ENCODE measurements around the gene KLRC3. TPM values are rescaled to one million over a fixed set of nuclear protein-coding genes. Genes with fewer than 3 reads are reported as not detected.
"Not testable (repeated sequence)": the region's sequence is repeated elsewhere in the genome, so short reads cannot be mapped to it uniquely, and the experiment has no call there.

KLRC3 gene
- total RNA-seq, 2 donors from 2014 or later = not detected

DNA sequence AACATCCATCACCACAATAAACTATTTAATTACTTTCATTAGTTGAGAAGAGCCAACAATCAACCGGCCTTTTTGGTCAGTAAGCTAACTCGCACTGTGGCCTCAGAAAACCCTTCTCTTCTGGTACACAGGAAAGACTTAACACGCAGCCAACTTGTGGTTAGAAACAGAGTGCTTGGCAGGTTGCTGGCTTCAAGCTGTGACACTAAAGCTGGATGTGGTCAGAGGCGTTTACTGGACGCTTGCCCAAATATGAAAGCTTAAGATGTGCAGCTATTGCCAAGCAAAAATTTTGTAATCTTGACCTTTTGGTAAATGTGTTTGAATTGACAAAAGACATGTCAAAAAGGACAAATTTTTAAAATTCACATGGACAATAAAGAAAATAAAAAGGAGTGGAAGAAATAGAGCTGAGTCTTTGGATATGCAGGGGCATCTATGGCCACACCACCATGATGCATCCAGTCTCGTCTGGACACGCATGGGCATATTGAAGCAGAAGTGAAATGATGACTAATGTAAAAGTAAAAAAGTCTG lies 27.9 kb downstream of the KLRC3 start:
- Mint-ChIP-seq H3K4me1 (no peaks in the 10 kb centered on the region), H3K4me3 (no peak overlapping the region), H3K27ac (no peak overlapping the region), H3K27me3 (peaks cover 29% of the 10 kb centered on the region), H3K36me3 (ENCODE audit: low read depth) (no peaks in the 10 kb centered on the region), H3K9me3 (no peaks in the 10 kb centered on the region)
- no peak for ATAC-seq (replicated peaks)

DNA sequence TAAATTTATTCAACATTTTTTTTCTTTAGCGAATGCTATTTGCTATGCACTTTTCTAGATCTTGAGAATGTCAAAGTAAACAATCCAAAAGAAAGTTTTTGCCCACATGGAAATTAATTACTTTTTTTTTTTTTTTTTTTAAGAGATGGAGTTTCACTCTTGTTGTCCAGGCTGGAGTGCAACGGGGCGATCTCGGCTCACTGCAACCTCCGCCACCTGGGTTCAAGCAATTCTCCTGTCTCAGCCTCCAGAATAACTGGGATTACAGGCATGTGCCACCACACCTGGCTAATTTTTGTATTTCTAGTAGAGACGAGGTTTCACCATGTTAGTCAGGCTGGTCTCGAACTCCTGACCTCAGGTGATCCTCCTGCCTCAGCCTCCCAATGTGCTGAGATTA lies 29.4 kb downstream of the KLRC3 start:
- H3K4me3 Mint-ChIP-seq; H3K9me3 Mint-ChIP-seq; H3K36me3 Mint-ChIP-seq (ENCODE audit: low read depth); H3K27ac Mint-ChIP-seq; H3K4me1 Mint-ChIP-seq; ATAC-seq (replicated peaks): not testable (repeated sequence)
- H3K27me3 Mint-ChIP-seq = peaks cover 29% of the 10 kb centered on the region

DNA sequence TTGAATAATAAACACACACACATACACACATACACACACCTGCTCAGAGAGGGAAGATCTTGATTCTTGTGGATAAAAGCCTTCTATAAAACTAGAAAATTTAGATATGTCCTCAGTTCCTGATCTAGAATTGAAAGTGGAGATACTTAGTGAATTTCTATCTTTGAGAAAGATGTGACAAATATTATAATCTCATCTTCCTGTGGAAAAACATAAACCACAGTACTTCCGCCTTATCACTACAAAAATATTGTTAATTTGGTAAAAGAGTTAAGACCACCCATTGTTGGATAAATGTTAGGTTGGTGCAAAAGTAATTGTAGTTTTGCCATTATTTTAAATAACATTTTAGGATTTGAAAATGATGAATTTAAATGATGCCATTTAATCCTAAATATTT lies 30.5 kb downstream of the KLRC3 start, which contains the start of gene KLRK1:
TSS of gene KLRK1 (minus strand) at position 138 of the 400 bp plus-strand sequence. CDS start 1,231 bp downstream, outside the sequence.
- Mint-ChIP-seq H3K27me3 (peaks cover 27% of the 10 kb centered on the region), H3K9me3 (no peaks in the 10 kb centered on the region), H3K4me1 (no peaks in the 10 kb centered on the region), H3K36me3 (ENCODE audit: low read depth) (no peaks in the 10 kb centered on the region), H3K4me3 (no peak within 1 kb of the TSS), H3K27ac (no peak within 1 kb of the TSS)
- ATAC-seq (replicated peaks) = no peak

DNA sequence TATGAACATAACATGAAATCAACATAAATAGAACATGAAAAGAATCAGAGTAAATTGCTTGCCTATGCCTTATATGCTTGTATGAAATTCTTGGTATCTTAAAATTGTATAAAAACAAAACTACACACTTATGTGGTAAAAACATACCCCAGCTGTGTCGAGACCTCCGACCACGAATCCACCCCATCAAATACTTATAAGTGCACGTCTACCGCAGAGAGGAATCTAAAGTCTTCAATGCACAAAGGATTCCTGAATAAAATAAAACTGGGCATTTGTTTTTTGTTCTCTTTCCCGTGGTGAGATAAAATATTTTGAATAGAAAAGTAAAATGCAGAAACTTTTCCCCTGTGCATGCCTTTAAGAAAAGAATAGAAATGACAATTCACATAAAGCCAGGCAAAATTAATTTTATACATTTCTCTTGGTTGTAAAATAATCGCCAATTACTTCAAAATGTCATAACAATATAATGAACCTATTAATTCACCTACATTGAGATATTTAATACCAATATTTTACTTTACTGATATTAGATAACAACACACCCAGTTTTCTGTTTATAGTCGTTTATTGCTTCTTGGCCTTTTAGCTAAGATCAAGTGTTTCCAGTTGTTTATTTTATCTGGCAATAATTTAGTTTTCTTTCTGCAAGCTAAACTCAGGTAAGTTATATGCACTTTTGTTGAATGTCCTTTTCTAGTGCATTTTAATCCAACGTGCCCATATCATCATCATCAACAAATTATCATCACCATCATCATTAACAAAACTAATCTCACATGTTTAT lies 31.6 kb downstream of the KLRC3 start:
- H3K9me3 Mint-ChIP-seq = no peaks in the 10 kb centered on the region
- no peak overlapping the region for H3K27ac Mint-ChIP-seq
- no peaks in the 10 kb centered on the region for H3K4me1 Mint-ChIP-seq
- peaks cover 32% of the 10 kb centered on the region for H3K27me3 Mint-ChIP-seq
- no peak for ATAC-seq (replicated peaks)
- H3K4me3 Mint-ChIP-seq = no peak overlapping the region
- H3K36me3 Mint-ChIP-seq (ENCODE audit: low read depth) = no peaks in the 10 kb centered on the region

DNA sequence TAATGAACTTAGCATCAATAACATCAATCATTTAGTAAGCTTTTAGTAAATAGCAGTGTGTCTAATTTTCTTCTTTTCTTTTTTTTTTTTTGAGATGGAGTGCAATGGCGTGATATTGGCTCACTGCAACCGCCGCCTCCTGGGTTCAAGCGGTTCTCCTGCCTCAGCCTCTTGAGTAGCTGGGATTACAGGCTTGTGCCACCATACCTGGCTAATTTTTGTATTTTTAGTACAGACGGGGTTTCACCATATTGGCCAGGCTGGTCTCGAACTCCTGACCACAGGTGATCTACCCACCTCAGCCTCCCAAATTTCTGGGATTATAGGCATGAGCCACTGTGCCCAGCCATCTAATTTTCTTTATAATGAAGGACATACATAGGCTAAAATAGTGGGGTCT lies 32.9 kb downstream of the KLRC3 start:
- not testable (repeated sequence) for H3K36me3 Mint-ChIP-seq (ENCODE audit: low read depth); H3K4me3 Mint-ChIP-seq; ATAC-seq (replicated peaks); H3K27ac Mint-ChIP-seq; H3K9me3 Mint-ChIP-seq; H3K4me1 Mint-ChIP-seq
- peaks cover 38% of the 10 kb centered on the region for H3K27me3 Mint-ChIP-seq

DNA sequence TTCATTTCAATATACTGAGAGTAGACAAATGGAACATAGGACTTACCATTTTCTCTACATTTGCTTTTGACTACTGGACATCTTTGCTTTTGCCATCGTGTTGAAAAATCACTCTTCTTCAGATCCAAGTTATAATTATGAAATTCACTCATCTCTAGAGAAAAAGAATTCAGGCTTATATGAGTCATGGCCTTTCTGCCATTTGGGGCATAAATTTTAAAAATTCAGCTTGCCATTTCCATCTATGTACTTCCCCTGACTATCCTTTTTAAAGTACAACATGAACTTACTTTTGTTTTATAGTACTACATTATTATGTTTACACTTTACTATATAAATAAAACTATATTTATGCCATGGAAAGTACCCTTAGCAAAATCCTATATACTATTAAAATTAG lies 33.5 kb downstream of the KLRC3 start:
- H3K27me3 Mint-ChIP-seq = peaks cover 40% of the 10 kb centered on the region
- no peaks in the 10 kb centered on the region for H3K36me3 Mint-ChIP-seq (ENCODE audit: low read depth)
- no peak overlapping the region for H3K27ac Mint-ChIP-seq
- H3K9me3 Mint-ChIP-seq = no peaks in the 10 kb centered on the region
- no peak overlapping the region for H3K4me3 Mint-ChIP-seq
- no peak for ATAC-seq (replicated peaks)
- no peaks in the 10 kb centered on the region for H3K4me1 Mint-ChIP-seq

DNA sequence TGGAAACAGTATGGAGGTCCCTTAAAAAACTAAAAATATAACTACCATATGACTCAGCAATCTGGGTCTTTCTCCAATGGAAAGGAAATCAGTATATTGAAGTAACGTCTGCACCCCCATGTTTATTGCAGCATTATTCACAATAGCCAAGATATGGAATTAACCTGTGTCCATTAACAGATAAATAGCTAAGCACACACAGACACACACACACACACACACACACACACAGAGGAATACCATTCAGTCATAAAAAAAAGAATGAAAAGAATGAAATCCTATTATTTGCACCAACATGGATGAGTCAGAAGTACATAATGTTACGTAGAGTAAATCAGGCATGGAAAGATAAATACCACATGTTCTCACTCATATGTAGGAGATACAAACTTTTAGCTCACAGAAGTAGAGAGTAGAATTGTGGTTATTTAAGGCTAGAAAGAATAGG lies 35.2 kb downstream of the KLRC3 start:
- no peak for ATAC-seq (replicated peaks)
- Mint-ChIP-seq H3K36me3 (ENCODE audit: low read depth) (no peaks in the 10 kb centered on the region), H3K27ac (no peak overlapping the region), H3K9me3 (no peaks in the 10 kb centered on the region), H3K27me3 (peaks cover 44% of the 10 kb centered on the region), H3K4me1 (no peaks in the 10 kb centered on the region), H3K4me3 (no peak overlapping the region)

DNA sequence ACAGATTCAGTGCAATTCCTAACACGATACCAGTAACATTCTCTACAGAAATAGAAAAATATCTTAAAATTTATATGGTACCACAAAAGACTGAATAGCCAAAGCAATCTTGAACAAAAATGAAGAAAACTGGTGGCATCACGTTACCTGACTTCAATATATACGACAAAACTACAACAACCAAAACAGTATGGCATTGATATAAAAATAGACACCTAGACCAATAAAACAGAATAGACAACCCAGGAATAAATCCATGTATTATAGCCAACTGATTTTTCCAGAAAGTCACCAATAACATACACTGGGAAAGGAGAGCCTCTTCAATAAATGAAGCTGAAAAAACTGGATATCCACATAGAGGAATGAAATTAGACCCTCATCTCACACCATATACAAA lies 36.2 kb downstream of the KLRC3 start:
- H3K9me3 Mint-ChIP-seq = no peaks in the 10 kb centered on the region
- H3K4me1 Mint-ChIP-seq = no peaks in the 10 kb centered on the region
- no peak overlapping the region for H3K27ac Mint-ChIP-seq
- no peak overlapping the region for H3K4me3 Mint-ChIP-seq
- H3K36me3 Mint-ChIP-seq (ENCODE audit: low read depth) = no peaks in the 10 kb centered on the region
- ATAC-seq (replicated peaks) = no peak
- peaks cover 37% of the 10 kb centered on the region for H3K27me3 Mint-ChIP-seq

DNA sequence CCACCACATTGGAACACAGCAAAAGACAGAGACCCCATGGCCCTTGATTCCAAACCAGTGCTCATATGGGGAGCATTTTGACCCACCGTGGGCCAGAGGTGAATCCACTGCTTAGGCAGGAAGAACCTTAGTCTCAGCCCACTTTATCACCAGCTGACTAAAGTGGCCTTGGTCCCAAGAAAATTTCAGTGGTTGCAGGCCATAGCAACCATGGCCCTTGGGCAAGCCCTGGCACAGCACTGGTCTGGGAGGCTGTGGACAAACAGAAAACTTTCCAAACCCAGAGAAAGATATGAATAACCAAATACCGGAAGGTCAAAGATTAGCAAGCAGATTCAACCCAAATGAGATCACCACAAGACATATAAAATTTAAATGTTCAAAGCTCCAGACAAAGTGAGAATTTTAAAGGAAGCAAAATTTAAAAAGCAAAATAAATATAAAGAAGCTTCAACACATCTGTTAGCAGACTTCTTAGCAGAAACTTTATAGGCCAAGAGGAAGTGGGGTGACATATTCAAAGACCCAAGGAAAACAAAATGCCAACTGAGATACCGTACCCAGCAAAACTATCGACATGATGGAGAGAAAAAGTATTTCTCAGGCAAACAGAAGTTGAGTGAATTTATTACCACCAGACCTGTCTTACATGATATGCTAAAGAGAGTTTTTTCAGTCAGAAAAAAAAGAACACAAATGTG lies 38.3 kb downstream of the KLRC3 start:
- H3K27me3 Mint-ChIP-seq = peaks cover 33% of the 10 kb centered on the region
- no peak overlapping the region for H3K27ac Mint-ChIP-seq
- no peak for ATAC-seq (replicated peaks)
- no peak overlapping the region for H3K4me3 Mint-ChIP-seq
- no peaks in the 10 kb centered on the region for H3K9me3 Mint-ChIP-seq
- no peaks in the 10 kb centered on the region for H3K36me3 Mint-ChIP-seq (ENCODE audit: low read depth)
- H3K4me1 Mint-ChIP-seq = no peaks in the 10 kb centered on the region

DNA sequence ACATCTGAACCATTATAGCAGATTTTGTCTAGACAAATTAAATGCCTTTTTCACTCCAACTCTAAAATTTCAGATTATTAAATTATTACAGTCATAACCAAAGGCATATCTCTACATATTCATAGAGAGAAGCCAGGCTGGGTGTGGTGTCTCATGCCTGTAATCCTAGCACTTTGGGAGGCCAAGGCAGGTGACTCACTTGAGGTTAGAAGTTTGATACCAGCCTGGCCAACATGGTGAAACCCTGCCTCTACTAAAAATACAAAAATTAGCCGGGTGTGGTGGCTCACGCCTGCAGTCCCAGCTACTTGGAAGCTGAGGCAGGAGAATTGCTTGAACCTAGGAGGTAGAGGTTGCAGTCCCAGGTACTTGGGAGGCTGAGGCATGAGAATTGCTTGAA lies 41.7 kb downstream of the KLRC3 start:
- ATAC-seq (replicated peaks); H3K9me3 Mint-ChIP-seq; H3K4me3 Mint-ChIP-seq; H3K4me1 Mint-ChIP-seq; H3K27ac Mint-ChIP-seq; H3K36me3 Mint-ChIP-seq (ENCODE audit: low read depth): not testable (repeated sequence)
- H3K27me3 Mint-ChIP-seq = peaks cover 28% of the 10 kb centered on the region

DNA sequence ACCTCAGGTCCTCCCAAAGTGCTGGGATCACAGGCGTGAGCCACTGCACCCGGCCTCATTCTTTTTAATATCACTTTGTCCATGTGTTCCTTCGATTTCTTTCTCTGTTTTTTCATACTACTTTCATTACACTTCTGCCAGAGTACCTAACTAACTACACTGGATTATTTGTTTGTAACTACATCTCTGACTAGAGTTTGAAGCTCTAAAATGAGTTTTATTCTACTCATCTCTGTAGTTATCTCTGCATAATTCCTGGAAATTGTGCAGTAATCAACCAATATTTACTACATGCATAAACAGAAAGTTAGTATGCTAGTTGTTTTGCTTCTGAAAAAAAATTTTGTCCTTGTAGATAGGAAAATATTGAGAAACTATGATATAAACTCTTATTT lies 45.8 kb downstream of the KLRC3 start:
- peaks cover 4% of the 10 kb centered on the region for H3K4me1 Mint-ChIP-seq
- ATAC-seq (replicated peaks) = no peak
- no peaks in the 10 kb centered on the region for H3K36me3 Mint-ChIP-seq (ENCODE audit: low read depth)
- no peak overlapping the region for H3K27ac Mint-ChIP-seq
- no peak overlapping the region for H3K4me3 Mint-ChIP-seq
- H3K9me3 Mint-ChIP-seq = no peaks in the 10 kb centered on the region
- peaks cover 7% of the 10 kb centered on the region for H3K27me3 Mint-ChIP-seq

DNA sequence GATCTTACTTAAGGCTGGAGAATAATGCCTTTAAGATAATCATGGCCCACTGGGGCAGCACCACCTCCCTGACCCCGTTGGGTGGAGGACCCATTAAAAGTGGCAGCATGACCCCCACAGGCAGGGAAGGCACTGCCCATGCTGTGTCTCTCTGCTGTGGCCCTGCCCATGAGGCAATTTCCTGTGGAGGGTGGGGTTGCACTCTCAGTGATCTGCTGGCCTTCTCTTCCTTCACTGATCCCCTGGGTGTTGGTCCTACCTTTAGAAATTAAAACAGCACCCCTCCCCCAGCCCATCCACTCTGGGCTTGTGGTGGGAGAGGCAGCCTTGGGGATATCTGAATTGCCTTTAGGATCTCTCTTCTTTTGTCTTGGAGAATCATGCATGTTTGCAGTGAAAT lies 47.8 kb downstream of the KLRC3 start:
- ATAC-seq (replicated peaks) = no peak
- Mint-ChIP-seq H3K4me3 (no peak overlapping the region), H3K4me1 (peaks cover 4% of the 10 kb centered on the region), H3K27me3 (peaks cover 7% of the 10 kb centered on the region), H3K36me3 (ENCODE audit: low read depth) (no peaks in the 10 kb centered on the region), H3K9me3 (no peaks in the 10 kb centered on the region), H3K27ac (no peak overlapping the region)

DNA sequence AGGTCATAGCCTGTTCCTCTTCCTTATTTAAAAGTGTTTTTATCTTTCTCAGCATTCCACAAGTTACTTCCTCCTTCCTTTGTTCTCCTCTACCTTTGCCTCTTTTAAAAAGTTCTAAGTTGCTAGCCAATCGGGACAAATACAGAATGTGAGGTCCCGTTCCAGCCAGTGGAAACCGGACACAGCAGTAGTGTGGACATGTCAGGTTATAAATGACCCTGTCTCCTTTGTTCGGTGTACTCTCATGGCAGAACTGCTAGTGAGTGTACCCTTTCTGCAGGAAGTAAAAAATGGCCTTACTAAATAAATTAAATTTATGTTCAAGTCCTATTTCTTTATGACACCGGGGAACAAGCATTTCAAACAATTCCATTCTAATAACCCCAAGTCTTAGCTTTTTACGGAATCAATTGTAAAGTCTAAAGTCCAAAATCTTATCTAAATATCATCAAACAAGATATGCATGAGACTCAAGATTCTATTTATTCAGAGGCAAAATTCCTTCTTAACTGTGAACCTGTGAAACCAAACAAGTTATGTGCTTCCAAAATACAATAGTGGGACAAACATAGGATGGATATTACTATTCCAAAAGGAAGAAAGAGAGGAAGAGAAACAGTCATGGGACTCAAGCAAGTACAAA lies 48.4 kb downstream of the KLRC3 start:
- H3K27ac Mint-ChIP-seq; H3K4me1 Mint-ChIP-seq; H3K4me3 Mint-ChIP-seq; H3K9me3 Mint-ChIP-seq; H3K36me3 Mint-ChIP-seq (ENCODE audit: low read depth); H3K27me3 Mint-ChIP-seq; ATAC-seq (replicated peaks): not testable (repeated sequence)

DNA sequence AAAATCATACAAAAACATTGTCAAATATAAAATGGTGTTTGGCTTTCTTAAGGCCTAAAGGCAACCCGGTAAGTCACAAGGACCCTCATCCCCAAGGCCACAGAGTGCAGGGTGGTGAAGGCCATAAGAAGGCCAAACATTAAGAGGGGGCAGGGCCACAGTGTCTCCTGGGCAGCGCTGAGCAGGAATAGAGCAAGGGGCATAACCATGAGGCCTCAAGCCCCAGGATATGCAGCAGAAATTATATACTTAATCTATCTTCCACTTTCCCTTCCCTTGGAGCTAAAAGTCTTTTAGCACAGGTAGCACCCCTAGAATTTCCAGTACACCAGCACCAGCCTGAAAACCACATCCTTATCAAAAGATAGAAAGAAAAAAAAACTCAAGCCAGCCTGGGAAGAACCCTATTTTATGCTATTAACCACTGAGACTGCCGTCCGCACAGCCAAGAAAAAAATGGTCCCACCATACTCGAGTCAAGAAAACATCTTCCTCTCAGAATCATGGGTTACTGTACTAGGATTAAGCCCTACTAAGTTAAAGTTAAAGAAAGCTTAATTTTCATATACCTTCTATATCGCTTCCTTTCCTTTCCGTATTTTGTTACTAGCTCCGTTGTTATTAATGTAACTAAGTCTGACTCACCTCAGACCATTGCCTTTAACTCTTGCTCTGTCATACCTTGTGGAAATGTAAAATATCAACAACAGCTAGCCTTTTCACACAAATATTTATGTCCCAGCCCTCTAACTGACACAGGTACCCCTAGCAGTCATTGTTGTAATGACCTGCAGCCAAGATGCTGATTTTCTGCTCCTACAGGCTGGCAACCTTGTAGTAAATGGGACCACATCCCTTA lies 50.6 kb downstream of the KLRC3 start:
- Mint-ChIP-seq H3K9me3 (no peaks in the 10 kb centered on the region), H3K4me3 (no peak overlapping the region), H3K27ac (no peak overlapping the region), H3K4me1 (peaks cover 4% of the 10 kb centered on the region), H3K36me3 (ENCODE audit: low read depth) (no peaks in the 10 kb centered on the region), H3K27me3 (peaks cover 3% of the 10 kb centered on the region)
- no peak for ATAC-seq (replicated peaks)
